GM12878 (cell line): ENCODE data around the gene SNW1. TPM values are rescaled to one million over a fixed set of nuclear protein-coding genes. Genes with fewer than 3 reads are reported as not detected.

Experiments
- ATAC-seq: fragments of 200-7000 bp; cut with Tn5 transposase; 3 replicates; pipeline ENCODE4 v1.9.1; 2020; ENCODE audit warnings: mild to moderate bottlenecking, moderate library complexity
- BruUV-seq: library from RNA; stranded (reverse); fragments of 400-500 nt; replicated peaks from 2 replicates; lab custom pipeline; 2021; lab: Mats Ljungman, UMichigan
- CTCF ChIA-PET: fragments of 300-600 bp; sonication (Branson Sonifier 250); formaldehyde crosslinking; extraction: SDS; loops from one replicate; lab custom pipeline; 2021; ENCODE audit warnings: inconsistent platforms; lab: Yijun Ruan, JAX
- POLR2A ChIA-PET: fragments of 350-600 bp; formaldehyde crosslinking; extraction: SDS; loops from one replicate; lab custom pipeline; 2021; ENCODE audit warnings: inconsistent platforms; lab: Charles Lee
- RAD21 ChIA-PET: fragments of 300-600 bp; sonication (Branson Sonifier 250); formaldehyde crosslinking; loops from one replicate; lab custom pipeline; 2023; ENCODE audit warnings: antibody characterized with exemption; ENCODE audit not compliant: unreplicated experiment; lab: Charles Lee
- SMC1A ChIA-PET: fragments of 300-600 bp; sonication (Branson Sonifier 250); formaldehyde crosslinking; loops from one replicate; lab custom pipeline; 2023; ENCODE audit not compliant: unreplicated experiment, uncharacterized antibody; lab: Charles Lee
- DNase-seq: peaks from one replicate; pipeline ENCODE4 v3.0.0-alpha.2; 2011; ENCODE audit warnings: low read depth, low spot score
- FAIRE-seq: peaks from 3 replicates; lab custom pipeline; 2011; peaks lifted over from hg19 to GRCh38; lab: Jason Lieb, UNC
- H2AFZ ChIP-seq: 2 replicates; pipeline ENCODE4 v1.6.0; 2011; ENCODE audit warnings: low read depth, low read length, control low read depth; ENCODE audit not compliant: control insufficient read depth
- H3K27ac ChIP-seq: 2 replicates; pipeline ENCODE4 v1.5.1; 2011; ENCODE audit warnings: control low read depth; ENCODE audit not compliant: control insufficient read depth, insufficient read depth
- H3K27me3 ChIP-seq, 2 experiments: replicated peaks in 1 of 2; 2 replicates each; pipeline versions ENCODE4 v1.6.0 to v1.6.1; 2011; ENCODE audit warnings: low read length in 1 of 2; ENCODE audit not compliant: control insufficient read depth in 2 of 2, insufficient read depth in 2 of 2
- H3K36me3 ChIP-seq, 2 experiments: 2 replicates each; pipeline ENCODE4 v1.5.1; 2011; ENCODE audit warnings: low read length in 1 of 2; ENCODE audit not compliant: control insufficient read depth in 2 of 2, insufficient read depth in 2 of 2
- H3K4me1 ChIP-seq: 2 replicates; pipeline ENCODE4 v1.6.1; 2011; ENCODE audit warnings: mild to moderate bottlenecking, low read length, moderate library complexity, mixed read lengths; ENCODE audit not compliant: control insufficient read depth, insufficient read depth
- H3K4me2 ChIP-seq: 2 replicates; pipeline ENCODE4 v1.6.0; 2011; ENCODE audit warnings: control low read depth; ENCODE audit not compliant: control insufficient read depth, insufficient read depth
- H3K4me3 ChIP-seq: fragments of 200-600 bp; sonication (generic); 2 replicates; pipeline ENCODE4 v1.5.1; 2016
- H3K79me2 ChIP-seq: 2 replicates; pipeline ENCODE4 v1.6.0; 2011; ENCODE audit warnings: low read length; ENCODE audit not compliant: control insufficient read depth, insufficient read depth
- H3K9ac ChIP-seq: 2 replicates; pipeline ENCODE4 v1.8.0; 2011; ENCODE audit warnings: low read length, control low read depth, mixed read lengths; ENCODE audit not compliant: control insufficient read depth, insufficient read depth
- H3K9me3 ChIP-seq: replicated peaks from 3 replicates; pipeline ENCODE4 v1.5.1; 2011; ENCODE audit warnings: mild to moderate bottlenecking, low read length; ENCODE audit not compliant: control insufficient read depth, insufficient read depth
- H4K20me1 ChIP-seq: 2 replicates; pipeline ENCODE4 v1.6.0; 2011; ENCODE audit not compliant: control insufficient read depth, insufficient read depth
- CEBPB ChIP-seq, 2 experiments: fragments of 150-350 bp in 1 of 2; IDR thresholded peaks; 2 replicates each; pipeline ENCODE4 v1.6.1; 2012 to 2014; ENCODE audit warnings: low read depth in 2 of 2, low read length in 2 of 2, borderline replicate concordance in 1 of 2, inconsistent platforms in 1 of 2
- CHD1 ChIP-seq: IDR thresholded peaks from 2 replicates; pipeline ENCODE4 v1.6.1; 2012; ENCODE audit warnings: low read depth, low read length, improper control_type of control experiment
- CHD2 ChIP-seq: IDR thresholded peaks from 2 replicates; pipeline ENCODE4 v1.6.1; 2011; ENCODE audit warnings: low read depth, low read length, improper control_type of control experiment, borderline replicate concordance
- KAT2A ChIP-seq: conservative IDR thresholded peaks from 2 replicates; pipeline ENCODE4 v1.6.1; 2011; ENCODE audit warnings: low read depth, low read length; ENCODE audit not compliant: control insufficient read depth
- KLF5 ChIP-seq: fragments of 450-650 bp; IDR thresholded peaks from 2 replicates; pipeline ENCODE4 v1.6.1; 2014; ENCODE audit warnings: mild to moderate bottlenecking; ENCODE audit not compliant: partially characterized antibody
- PML ChIP-seq: IDR thresholded peaks from 2 replicates; pipeline ENCODE4 v1.6.1; 2012; ENCODE audit warnings: low read length, inconsistent platforms
- RAD21 ChIP-seq: IDR thresholded peaks from 2 replicates; pipeline ENCODE4 v1.6.1; 2011; ENCODE audit warnings: mild to moderate bottlenecking, low read depth, low read length, moderate library complexity; ENCODE audit not compliant: insufficient read depth
- SIX5 ChIP-seq: IDR thresholded peaks from 2 replicates; pipeline ENCODE4 v1.6.1; 2011; ENCODE audit warnings: mild to moderate bottlenecking, low read depth, low read length, moderate library complexity; ENCODE audit not compliant: severe bottlenecking
- STAT1 ChIP-seq: fragments of 450-650 bp; conservative IDR thresholded peaks from 2 replicates; pipeline ENCODE4 v1.6.1; 2014; ENCODE audit warnings: antibody characterized with exemption, mild to moderate bottlenecking
- STAT3 ChIP-seq: IDR thresholded peaks from 2 replicates; pipeline ENCODE4 v1.6.1; 2011; ENCODE audit warnings: low read depth, low read length, improper control_type of control experiment
- TCF7 ChIP-seq: IDR thresholded peaks from 2 replicates; pipeline ENCODE4 v1.6.1; 2014; ENCODE audit warnings: antibody characterized with exemption, borderline replicate concordance
- WRNIP1 ChIP-seq: IDR thresholded peaks from 2 replicates; pipeline ENCODE4 v1.6.1; 2011; ENCODE audit warnings: low read depth, low read length, improper control_type of control experiment, borderline replicate concordance
- ZBED1 ChIP-seq: IDR thresholded peaks from 2 replicates; pipeline ENCODE4 v1.6.1; 2016; ENCODE audit warnings: borderline replicate concordance
- ZSCAN29 ChIP-seq: fragments of 450-650 bp; IDR thresholded peaks from 2 replicates; pipeline ENCODE4 v1.6.1; 2017; ENCODE audit warnings: mild to moderate bottlenecking, moderate library complexity
- WGBS: methylation state at CpG from one replicate; pipeline ENCODE4 v1.1.6; 2016; ENCODE audit warnings: low lambda C conversion rate; ENCODE audit not compliant: insufficient replicate concordance, insufficient coverage; ENCODE audit errors: missing lambda C conversion rate; 5-methylcytosine and 5-hydroxymethylcytosine counted together
- in situ Hi-C: fragments of 300-500 bp; cut with MboI; formaldehyde crosslinking; loops from 9 replicates; pipeline ENCODE4 v1.14.3; 2018; ENCODE audit warnings: mixed read lengths
- intact Hi-C: fragments of 100-400 bp; cut with micrococcal nuclease; formaldehyde crosslinking; loops from one replicate; pipeline ENCODE4 v1.14.2; 2022; ENCODE audit not compliant: unreplicated experiment
- polyA plus RNA-seq, 11 experiments: library from polyadenylated mRNA; depleted of rRNA in 4 of 11; unstranded in 6 of 11; stranded (reverse) in 5 of 11; fragments of >200 nt; fragmentation: Nextera tagmentation in 4 of 11; fragmentation: Illumina TruSeq in 1 of 11; extraction: Ambion mirVana in 4 of 11; extraction: Trizol in 1 of 11; gene quantifications; 1 replicate in 1 of 11; 2 replicates in 10 of 11; pipeline versions ENCODE4 v1.2.1 to v1.2.3, GENCODE V29; 2011 to 2016; ENCODE audit warnings: inconsistent platforms in 2 of 11, missing spikeins in 2 of 11, low read depth in 1 of 11
- total RNA-seq, 4 experiments: library from RNA; depleted of rRNA in 3 of 4; stranded (reverse); fragments of >200 nt in 3 of 4; fragmentation: Illumina TruSeq in 1 of 4; extraction: Trizol in 1 of 4; gene quantifications; 2 replicates each; pipeline versions ENCODE4 v1.2.1 to v1.2.3, GENCODE V29; 2013 to 2021
- TF ChIP-seq, protein P1 (sequence below): fragments of 450-650 bp; IDR thresholded peaks from 2 replicates; pipeline ENCODE4 v1.6.1; 2018; ENCODE audit warnings: borderline replicate concordance, mild to moderate bottlenecking; ENCODE audit not compliant: partially characterized antibody
- TF ChIP-seq, protein P2 (sequence below): IDR thresholded peaks from 2 replicates; pipeline ENCODE4 v1.6.1; 2011; ENCODE audit warnings: borderline replicate concordance, low read depth, mild to moderate bottlenecking, moderate library complexity, mixed read lengths, low read length; ENCODE audit not compliant: insufficient read depth; ENCODE audit errors: extremely low read length
- TF ChIP-seq, protein P3 (sequence below): IDR thresholded peaks from 2 replicates; pipeline ENCODE4 v1.6.1; 2012; ENCODE audit warnings: improper control_type of control experiment, low read depth, low read length; ENCODE audit not compliant: insufficient replicate concordance

Gene SNW1
- total and polyA plus RNA-seq, 10 of the 15 experiments (the other 5 are each of a cell fraction or from before 2014, with no cell fraction given) = 56.6 to 109 (median 75.7) TPM

GRCh38 chr14:77763978-77764377 lies 3.0 kb upstream of the SNW1 start:
- no peak for ATAC-seq
- in situ Hi-C loops = no loop called here
- Histone ChIP-seq H3K9me3 (no peaks in the 10 kb centered on the region), H3K4me2 (no peak overlapping the region), H4K20me1 (no peaks in the 10 kb centered on the region), H2AFZ (no peak overlapping the region), H3K27ac (no peak overlapping the region), H3K27me3 (no peaks in the 10 kb centered on the region), H3K36me3 (no peaks in the 10 kb centered on the region), H3K4me3 (no peak overlapping the region), H3K79me2 (peaks cover 19% of the 10 kb centered on the region), H3K9ac (no peak overlapping the region), H3K4me1 (peaks cover 2% of the 10 kb centered on the region)
- SMC1A ChIA-PET = interaction anchor here (1.5 kb wide), 1 partner anchor 35 kb away, joined by 3 read pairs; the partner anchor contains the start of gene ADCK1
- POLR2A ChIA-PET = no interaction called here
- intact Hi-C loops = no loop called here
- 64% methylated on average over 3 of the region's 3 CpGs for WGBS
- no peak for TF ChIP-seq PML
- no peak for TF ChIP-seq WRNIP1
- TF ChIP-seq CHD1 = no peak
- TF ChIP-seq, protein P1, sequence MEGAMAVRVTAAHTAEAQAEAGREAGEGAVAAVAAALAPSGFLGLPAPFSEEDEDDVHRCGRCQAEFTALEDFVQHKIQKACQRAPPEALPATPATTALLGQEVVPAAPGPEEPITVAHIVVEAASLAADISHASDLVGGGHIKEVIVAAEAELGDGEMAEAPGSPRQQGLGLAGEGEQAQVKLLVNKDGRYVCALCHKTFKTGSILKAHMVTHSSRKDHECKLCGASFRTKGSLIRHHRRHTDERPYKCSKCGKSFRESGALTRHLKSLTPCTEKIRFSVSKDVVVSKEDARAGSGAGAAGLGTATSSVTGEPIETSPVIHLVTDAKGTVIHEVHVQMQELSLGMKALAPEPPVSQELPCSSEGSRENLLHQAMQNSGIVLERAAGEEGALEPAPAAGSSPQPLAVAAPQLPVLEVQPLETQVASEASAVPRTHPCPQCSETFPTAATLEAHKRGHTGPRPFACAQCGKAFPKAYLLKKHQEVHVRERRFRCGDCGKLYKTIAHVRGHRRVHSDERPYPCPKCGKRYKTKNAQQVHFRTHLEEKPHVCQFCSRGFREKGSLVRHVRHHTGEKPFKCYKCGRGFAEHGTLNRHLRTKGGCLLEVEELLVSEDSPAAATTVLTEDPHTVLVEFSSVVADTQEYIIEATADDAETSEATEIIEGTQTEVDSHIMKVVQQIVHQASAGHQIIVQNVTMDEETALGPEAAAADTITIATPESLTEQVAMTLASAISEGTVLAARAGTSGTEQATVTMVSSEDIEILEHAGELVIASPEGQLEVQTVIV = no peak
- TF ChIP-seq SIX5 = no peak
- TF ChIP-seq CEBPB (IDR thresholded peaks at IDR 0.05; ENCODE audit: borderline replicate concordance in 1 of 2, low read depth in 2 of 2, low read length in 2 of 2) = no peak
- TF ChIP-seq ZSCAN29 = no peak
- no peak for TF ChIP-seq KLF5
- no peak for TF ChIP-seq ZBED1
- TF ChIP-seq, protein P2, sequence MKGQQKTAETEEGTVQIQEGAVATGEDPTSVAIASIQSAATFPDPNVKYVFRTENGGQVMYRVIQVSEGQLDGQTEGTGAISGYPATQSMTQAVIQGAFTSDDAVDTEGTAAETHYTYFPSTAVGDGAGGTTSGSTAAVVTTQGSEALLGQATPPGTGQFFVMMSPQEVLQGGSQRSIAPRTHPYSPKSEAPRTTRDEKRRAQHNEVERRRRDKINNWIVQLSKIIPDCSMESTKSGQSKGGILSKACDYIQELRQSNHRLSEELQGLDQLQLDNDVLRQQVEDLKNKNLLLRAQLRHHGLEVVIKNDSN = no peak
- no peak for TF ChIP-seq STAT1
- no peak for TF ChIP-seq STAT3
- TF ChIP-seq, protein P3, sequence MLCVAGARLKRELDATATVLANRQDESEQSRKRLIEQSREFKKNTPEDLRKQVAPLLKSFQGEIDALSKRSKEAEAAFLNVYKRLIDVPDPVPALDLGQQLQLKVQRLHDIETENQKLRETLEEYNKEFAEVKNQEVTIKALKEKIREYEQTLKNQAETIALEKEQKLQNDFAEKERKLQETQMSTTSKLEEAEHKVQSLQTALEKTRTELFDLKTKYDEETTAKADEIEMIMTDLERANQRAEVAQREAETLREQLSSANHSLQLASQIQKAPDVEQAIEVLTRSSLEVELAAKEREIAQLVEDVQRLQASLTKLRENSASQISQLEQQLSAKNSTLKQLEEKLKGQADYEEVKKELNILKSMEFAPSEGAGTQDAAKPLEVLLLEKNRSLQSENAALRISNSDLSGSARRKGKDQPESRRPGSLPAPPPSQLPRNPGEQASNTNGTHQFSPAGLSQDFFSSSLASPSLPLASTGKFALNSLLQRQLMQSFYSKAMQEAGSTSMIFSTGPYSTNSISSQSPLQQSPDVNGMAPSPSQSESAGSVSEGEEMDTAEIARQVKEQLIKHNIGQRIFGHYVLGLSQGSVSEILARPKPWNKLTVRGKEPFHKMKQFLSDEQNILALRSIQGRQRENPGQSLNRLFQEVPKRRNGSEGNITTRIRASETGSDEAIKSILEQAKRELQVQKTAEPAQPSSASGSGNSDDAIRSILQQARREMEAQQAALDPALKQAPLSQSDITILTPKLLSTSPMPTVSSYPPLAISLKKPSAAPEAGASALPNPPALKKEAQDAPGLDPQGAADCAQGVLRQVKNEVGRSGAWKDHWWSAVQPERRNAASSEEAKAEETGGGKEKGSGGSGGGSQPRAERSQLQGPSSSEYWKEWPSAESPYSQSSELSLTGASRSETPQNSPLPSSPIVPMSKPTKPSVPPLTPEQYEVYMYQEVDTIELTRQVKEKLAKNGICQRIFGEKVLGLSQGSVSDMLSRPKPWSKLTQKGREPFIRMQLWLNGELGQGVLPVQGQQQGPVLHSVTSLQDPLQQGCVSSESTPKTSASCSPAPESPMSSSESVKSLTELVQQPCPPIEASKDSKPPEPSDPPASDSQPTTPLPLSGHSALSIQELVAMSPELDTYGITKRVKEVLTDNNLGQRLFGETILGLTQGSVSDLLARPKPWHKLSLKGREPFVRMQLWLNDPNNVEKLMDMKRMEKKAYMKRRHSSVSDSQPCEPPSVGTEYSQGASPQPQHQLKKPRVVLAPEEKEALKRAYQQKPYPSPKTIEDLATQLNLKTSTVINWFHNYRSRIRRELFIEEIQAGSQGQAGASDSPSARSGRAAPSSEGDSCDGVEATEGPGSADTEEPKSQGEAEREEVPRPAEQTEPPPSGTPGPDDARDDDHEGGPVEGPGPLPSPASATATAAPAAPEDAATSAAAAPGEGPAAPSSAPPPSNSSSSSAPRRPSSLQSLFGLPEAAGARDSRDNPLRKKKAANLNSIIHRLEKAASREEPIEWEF = no peak
- TF ChIP-seq KAT2A = no peak
- no peak for TF ChIP-seq RAD21
- TF ChIP-seq TCF7 = no peak
- TF ChIP-seq CHD2 = no peak
- no peak for FAIRE-seq
- CTCF ChIA-PET = interaction anchor here (1.3 kb wide), 1 partner anchor 36 kb away, joined by 3 read pairs; the partner anchor contains the start of gene ADCK1
- RAD21 ChIA-PET = no interaction called here
- no peak for DNase-seq
- BruUV-seq = no TSS peak
